HG03139 (cell line): ENCODE results near the gene POLE3.
A peak's percentile ranks its signal among the peaks of the same experiment; 100 is the strongest.
"Not testable (repeated sequence)": the region's sequence is repeated elsewhere in the genome, so short reads cannot be mapped to it uniquely, and the experiment has no call there.

Source experiments
- ATAC-seq: cut with Tn5 transposase; IDR thresholded peaks from one replicate; pipeline ENCODE4 v1.9.1; 2021; ENCODE audit not compliant: unreplicated experiment

POLE3 gene

DNA sequence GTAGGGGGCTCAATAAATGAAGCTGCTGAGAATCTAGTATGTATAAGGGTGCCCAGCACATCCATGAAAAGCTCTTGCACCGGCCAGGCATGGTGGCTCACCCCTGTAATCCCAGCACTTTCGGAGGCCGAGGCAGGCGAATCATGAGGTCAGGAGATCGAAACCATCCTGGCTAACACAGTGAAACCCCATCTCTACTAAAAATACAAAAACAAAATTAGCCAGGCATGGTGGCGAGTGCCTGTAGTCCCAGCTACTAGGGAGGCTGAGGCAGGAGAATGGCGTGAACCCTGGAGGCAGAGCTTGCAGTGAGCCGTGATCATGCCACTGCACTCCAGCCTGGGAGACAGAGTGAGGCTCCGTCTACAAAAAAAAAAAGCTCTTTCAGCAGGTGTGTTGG lies 4.1 kb downstream of the POLE3 start:
- not testable (repeated sequence) for ATAC-seq

DNA sequence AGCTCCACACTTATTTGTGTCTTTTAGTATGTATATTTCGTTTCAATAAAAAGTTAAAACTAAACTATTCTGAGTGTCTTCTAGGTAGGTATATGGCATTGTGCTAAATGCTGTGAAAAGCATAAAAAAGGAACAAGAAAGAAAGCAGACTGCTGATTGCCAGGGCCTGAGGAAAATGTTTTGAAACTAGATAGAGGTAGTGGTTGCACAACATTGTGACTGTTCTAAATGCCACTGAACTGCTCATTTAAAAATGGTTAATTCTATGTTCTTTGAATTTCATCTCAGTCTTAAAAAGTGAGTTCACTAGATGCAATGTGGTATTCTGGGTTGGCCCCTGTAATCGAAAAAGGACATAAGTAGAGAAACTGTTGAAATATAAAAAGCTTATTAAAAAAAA lies 6.8 kb downstream of the POLE3 start:
- no peak for ATAC-seq

DNA sequence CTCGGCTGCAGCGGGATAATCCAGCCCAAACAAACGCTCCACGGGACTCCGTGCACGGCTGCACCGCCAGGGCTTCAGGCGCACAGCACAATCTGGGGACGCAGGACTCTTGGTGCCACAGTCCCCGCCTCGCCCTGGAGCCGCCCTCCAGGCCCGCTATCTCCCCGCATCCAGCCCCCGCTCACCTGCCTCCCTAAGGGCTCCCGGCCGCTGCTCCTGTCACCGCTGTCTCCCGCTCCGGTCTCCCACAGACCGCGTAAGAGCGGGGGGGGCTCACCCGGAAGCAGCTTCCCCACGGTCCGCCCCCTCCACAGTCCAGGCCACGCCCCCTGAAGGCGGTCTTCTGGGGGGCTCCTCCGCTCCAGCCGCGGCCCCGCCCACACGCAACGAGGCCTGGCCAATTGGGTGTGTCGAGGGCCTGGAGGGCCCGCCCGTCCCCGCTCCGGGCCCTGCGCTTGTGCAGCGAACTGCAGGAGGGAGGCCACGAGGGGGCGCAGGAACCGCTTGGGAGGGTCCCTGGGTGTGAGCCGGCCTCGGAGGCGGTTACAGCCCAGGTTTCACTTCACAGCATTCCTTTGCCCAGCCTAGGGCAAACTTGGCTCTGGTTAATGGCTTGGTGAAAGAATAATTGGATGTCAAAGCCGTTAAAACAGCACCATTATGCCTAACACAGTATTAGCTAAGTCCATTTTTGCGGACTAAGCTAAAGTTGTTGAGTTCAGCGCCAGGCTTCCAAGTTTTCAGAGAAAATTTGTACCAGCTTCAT lies 9.3 kb downstream of the POLE3 start, which contains the start of gene ALAD:
Gene ALAD, minus strand, starts transcription at position 258 of the 766 bp plus-strand sequence. CDS start 7,725 bp downstream, outside the sequence.
- ATAC-seq, result peak; percentile 99

DNA sequence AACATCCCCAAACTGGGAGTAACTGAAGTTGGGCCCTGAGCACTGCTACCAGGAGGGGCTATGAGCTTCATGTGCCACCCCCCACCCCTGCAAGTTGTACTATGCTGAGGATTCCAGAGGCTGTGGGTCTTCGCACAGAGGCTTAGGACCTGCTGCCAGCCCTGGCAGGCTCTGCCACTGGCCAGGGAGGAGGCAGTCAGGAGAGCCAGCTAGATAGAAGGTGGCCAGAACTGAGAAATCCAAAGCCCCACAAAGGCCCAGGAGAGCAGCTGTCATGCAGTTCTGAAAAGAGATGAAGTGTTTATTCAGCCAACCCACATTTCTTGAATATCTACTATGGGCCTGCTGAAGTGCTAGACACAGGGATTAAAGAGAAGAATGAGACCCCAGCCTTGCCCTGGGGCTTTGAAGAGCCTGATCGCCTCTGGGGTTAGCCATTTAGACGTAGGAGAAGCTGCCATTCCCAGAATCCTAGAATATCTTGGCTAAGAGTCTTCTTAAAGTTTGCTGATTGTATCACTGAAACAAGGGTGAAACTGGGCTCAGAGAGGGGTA lies 10.8 kb downstream of the POLE3 start:
- no peak for ATAC-seq

DNA sequence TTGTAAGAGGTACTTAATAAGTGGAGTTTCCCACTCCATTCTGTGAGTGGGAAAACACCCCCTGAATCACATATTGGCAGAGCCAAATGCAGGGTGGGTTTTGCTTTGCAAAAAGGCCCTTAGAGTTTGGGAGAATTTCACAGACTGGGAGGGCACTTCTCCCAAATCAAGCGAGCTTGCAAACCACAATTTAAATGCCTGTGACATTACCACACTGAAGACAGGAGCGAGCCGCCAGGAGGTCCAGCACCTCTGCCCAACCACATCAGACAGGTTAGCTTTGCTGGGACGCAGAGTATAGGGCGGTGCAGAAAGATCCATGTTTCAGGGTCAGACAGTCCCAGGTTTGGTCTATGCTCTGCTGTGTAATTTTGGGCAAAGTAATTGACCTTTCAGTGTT lies 11.7 kb downstream of the POLE3 start:
- ATAC-seq, result no peak

DNA sequence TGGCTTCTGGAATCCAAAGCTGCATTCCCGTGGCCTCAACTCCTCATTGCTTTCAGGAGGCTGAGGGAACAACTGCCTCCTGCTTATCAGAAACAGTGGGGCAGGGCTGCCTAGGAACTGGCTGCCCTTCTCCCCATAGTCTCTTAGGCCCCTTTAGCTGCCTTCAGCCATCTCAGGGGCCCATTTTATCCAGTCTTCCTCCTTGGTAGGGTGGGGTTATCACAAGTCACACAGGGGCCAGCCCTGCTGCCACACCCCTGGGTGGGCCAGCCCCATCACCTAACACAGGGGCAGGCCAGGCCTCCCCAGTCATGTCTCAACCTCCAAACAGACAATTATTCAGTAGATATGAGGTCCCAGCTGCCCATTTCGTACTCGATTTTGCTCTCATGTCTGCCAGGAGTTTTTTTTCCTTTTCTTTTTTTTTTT lies 13.3 kb downstream of the POLE3 start:
- ATAC-seq, result no peak

DNA sequence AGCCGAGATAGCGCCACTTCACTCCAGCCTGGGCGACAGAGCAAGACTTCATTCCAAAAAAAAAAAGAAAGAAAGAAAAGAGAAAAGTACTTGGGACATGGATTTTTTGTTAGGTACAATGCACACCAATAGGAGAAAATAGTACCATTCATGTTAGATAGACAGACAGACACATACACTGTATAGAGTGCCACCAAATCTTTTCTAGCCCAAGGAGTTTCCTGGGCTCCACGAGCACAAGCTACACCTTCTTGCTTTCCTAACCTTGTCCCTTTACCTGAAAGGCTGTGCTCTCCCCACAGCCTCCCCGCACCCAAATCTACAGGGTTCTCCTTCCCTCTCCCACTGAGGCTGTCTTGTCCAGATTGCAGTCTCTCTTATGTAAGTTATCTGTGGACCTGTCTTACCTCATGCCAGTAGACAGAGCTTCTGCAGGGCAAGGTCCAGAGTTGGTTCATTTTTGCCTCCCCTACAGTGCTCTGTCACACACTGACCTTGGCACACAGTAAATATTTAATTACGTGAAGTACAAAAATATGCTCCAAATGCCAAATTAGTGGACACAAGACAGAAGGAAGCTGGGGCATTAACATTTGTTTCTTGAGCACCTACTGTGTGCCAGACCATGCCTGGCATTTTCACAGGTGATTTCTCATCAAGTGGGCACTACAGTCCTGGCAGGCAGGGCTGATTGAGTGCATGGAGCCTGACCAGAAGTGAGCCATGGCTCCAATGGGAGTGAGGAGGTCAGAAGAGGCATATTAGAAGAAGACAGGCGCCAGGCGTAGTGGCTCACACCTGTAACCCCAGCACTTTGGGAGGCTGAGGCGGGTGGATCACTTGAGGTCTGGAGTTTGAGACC lies 15.2 kb downstream of the POLE3 start:
- no peak for ATAC-seq

DNA sequence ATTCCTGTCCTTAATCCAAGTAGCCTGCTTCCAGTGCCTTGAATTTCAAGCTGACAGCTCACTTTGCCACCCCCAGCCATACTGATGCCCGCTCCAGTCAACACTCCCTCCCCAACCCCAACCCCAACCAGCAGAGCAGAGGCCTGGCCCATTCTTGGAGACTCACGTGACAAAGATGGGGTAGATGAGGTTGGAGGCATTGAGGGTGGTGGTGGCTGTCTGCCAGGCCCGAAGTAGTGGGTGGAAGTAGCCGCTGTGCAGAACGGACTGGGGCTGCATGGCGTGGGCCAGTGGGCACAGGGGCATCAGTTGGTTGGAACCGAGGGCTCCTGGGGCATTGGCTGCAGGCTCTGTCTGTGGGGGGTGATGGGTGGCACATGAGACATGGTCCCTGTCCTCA lies 17.2 kb downstream of the POLE3 start:
- no peak for ATAC-seq

DNA sequence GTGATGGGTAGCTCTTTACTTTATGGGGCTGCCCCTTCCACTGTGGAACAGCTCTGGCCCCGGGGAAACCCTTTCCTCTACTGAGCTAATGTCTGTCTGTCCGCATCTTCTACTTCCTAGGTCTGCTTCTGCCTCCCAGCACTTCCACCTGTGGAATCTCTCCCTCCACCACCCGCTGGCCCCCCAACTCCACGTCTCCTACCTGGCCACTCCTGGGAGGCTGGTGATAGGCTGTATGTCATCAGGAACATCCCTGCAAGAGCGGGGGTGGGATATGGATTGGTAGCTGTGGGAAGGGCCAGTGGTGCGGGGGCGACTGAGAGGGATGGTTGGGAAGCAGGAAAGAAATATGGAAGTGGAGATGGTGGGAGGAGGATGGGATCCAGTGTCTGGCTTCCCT lies 18.6 kb downstream of the POLE3 start:
- ATAC-seq, result no peak

DNA sequence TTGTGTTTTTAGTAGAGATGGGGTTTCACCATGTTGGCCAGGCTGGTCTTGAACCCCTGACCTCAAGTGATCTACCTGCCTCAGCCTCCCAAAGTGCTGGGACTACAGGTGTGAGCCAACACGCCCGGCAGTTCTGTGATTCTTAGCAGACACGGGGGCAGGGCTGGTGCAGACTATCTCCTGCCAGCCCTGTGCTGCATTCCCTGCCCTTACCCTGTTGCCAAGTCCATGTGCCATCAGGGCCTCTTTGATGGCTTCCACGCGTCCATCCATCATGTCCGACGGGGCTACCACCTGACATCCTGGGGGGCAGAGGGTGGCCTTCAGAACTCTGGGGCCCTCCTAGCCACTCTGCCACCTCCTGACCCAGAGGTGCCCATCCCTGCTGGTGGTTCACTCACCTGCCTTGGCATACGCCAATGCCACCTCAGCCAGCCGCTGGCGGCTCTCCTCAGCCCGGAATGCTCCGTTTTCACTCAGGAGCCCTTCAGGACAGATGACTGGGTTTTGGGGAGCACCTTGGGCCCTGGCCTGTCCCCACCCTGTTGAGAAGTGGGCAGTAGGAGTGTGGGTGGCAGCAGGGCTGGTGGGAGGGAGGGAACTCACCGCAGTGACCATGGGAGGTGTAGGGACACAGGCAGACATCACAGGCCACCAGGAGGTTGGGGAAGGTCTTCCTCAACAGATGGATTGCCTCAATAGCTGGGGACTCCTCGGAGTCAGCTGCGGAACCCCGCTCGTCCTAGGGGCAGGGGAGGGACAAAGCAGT lies 20.1 kb downstream of the POLE3 start:
- ATAC-seq, result no peak

DNA sequence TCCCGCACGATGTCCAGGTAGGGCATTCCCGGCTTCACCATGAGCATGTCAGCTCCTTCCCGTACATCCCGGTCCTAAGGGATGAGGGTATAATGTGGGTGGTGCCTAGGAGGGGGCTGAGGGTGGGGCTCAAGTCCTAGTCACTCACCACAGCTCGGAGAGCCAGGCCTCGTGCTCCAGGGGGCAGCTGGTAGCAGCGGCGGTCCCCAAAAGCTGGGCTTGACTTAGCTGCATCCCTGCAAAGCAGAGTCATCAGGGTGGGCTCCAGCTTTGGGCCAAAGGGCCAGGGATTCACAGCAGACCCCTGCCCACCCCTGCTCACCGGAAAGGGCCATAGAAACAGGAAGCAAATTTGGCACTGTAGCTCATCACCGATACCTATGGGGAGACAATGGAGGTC lies 21.0 kb downstream of the POLE3 start:
- ATAC-seq, result no peak

DNA sequence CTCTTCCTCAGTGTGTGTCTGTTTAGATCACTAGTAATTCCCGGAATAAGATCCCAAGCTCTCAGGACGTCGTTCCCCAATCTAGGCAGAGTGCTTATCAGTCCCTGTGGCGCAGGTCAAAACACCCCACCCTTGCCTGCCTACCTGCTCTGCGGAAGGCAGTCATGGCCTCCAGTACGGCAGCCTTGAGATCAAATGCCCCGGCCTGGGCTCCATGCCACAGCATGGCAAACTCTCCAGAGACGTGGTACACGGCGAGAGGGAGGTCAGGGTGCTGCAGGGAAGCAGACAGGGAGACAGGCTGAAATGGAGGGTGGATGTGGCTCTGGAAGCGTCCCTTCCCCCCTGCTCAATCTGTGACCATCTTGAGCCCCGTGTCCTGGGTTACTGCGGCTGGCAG lies 21.6 kb downstream of the POLE3 start:
- no peak for ATAC-seq

DNA sequence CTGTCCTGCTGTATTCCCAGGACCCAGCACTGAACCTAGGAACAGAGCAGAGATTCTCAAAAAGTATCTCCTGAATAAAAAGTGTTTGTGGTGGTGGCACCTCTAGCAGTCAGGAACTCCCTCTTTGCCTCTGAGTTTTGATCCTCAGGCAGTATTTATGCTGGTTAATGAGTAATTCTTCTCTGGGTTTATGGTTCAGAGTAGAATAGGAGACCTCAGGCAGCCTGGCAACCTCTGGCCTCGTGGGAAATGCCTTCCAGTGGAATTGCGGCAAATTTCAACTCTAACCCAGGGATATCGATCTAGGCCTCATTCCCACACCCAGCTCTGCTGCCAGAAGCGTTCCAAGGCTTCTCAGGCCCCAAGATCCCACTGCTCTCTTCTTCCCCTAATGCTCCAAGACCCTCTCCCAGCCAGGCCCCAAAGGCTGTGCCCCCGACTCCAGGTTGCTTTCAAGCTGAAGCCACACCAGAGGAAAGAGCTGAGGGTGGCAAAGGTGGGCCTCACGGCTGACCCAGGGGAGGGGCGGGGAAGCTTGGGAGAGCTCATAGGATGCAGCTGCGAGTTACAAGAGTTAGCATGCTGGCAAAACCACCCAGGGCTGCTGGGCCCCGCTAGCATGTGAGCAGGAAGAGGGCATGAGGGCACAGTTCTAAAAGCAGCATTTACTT lies 22.8 kb downstream of the POLE3 start:
- ATAC-seq, result no peak

DNA sequence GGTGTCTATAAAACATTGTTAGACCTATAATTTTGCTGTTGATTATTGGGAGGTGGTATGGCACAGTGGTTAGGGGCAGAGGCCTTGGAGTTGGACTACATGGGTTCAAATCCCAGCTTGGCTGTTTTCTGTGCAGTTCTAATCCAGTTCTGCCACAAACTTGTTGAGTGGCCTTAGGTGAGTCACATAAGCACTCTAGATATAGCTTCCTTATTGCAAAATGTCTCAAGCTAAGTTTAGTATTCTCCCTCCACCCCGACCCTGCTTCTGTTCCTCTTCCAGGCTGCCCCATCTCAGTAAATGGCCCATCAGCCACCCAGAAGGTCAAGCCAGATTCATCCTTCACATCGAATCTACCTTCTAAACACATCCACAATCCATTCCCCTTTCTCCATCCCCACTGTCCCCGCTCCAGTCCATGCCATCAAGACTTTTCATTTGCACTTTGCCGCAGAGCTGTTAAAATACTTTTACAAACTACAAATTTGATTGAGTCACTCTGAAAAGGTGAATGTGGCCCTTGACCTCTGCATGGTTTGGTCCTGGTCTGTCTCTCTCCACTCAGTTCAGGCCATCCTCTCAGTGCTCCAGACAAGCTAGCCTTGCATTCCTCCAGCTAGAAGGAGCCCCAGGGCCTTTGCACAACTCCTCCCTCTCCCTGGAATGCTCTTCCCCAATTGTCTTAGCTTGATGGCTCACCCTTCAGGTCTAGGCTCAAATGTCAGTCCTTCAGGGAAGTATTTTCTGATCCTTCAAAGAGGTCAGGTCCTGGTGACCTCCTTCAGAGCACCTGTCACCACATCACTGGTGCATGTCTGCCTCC lies 23.7 kb downstream of the POLE3 start:
- no peak for ATAC-seq

DNA sequence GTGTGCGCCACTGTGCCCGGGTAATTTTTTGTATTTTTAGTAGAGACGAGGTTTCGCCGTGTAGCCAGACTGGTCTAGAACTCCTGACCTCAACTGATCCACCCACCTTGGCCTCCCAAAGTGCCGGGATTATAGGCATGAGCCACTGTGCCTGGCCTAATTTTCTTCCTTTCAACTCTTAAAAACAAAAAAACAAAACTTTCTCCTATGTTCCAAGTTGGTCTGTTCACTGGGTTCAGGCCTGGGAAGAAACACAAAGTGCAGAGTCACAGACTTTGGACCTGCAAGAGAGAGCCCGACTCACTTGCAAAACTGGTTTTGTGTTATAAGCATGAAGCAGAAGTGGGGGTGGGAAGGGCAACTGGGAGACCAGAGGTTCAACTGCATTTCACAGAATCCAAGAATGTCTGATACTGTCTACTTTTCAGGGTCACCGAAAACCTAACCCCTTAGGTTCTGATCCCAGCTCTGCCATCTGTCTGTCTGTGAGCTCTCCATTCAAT lies 28.5 kb downstream of the POLE3 start:
- ATAC-seq, result no peak

DNA sequence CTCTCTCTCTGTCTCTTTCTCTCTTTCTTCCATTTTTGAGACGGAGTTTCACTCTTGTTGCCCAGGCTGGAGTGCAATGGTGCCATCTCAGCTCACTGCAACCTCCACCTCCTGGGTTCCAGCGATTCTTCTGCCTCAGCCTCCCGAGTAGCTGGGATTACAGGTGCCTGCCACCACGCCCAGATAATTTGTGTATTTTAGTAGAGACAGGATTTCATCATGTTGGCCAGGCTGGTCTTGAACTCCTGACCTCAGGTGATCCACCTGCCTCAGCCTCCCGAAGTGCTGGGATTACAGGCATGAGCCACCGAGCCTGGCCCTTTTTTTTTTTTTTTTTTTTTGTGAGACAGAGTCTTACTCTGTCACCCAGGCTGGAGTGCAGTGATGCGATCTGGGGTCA lies 29.0 kb downstream of the POLE3 start:
- not testable (repeated sequence) for ATAC-seq

DNA sequence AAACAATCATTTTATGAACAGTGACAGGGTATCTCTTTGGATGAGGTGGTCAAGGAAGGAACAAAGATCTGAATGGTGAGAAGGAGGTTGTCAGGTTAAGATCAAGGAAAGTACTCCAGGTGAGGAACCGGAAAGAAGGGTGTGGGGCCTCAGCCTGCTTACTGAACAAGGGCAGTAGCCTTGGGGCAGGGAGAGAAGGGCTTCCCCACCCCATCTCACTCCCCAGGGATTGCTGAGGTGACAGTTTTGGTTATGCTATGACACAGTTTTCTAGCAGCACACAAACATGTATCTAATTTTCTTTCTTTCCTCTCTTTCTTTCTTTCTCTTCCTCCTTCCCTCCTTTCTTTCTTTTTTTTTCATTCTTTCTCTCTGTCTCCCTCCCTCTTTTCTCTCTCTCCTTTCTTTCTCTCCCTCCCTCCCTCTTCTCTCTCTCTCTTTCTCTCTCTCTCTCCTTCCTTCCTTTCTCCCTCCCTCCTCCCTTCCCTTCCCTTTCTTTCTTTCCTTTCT lies 29.6 kb downstream of the POLE3 start:
- no peak for ATAC-seq

DNA sequence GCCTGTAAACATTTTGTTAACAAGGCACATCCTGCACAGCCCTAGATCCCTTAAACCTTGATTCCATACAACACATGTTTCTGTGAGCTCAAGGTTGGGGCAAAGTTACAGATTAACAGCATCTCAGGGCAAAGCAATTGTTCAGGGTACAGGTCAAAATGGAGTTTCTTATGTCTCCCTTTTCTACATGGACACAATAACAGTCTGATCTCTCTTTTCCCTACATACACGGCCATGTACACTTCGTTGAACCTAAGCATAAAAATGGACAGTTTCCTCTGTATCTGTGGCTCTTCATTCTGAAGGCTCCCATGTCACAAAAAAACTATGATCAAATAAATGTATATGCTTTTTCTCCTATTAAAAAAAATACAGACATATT lies 30.7 kb downstream of the POLE3 start:
- not testable (repeated sequence) for ATAC-seq

DNA sequence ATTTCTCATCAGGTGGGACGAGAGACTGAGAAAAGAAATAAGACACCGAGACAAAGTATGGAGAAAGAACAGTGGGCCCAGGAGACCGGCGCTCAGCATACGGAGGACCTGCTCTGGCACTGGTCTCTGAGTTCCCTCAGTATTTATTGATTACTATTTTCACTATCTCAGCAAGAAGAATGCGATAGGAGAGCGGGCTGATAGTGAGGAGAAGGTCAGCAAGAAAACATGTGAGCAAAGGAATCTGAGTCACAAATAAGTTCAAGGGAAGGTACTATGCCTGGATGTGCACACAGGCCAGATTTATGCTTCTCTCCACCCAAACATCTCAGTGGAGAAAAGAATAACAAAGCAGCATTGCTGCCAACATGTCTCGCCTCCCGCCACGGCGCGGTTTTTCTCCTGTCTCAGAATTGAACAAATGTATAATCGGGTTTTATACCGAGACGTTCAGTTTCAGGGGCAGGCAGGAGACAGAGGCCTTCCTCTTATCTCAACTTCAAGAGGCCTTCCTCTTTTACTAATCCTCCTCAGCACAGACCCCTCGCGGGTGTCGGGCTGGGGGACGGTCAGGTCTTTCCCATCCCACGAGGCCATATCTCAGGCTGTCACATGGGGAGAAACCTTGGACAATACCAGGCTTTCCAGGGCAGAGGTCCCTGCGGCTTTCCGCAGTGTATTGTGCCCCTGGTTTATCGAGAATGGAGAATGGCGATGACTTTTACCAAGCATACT lies 31.2 kb downstream of the POLE3 start:
- ATAC-seq, result not testable (repeated sequence)
